ENCODE data around the gene GSX1. TPM values are rescaled to one million over a fixed set of nuclear protein-coding genes. Genes with fewer than 3 reads are reported as not detected.

The GSX1 gene
- total and polyA plus RNA-seq, 9 of the 15 experiments (the other 6 are each of a cell fraction or from before 2014, with no cell fraction given), result not detected

- TF ChIP-seq PRDM10 (IDR thresholded peaks at IDR 0.05; ENCODE audit: partially characterized antibody) (no peak), NKRF (IDR thresholded peaks at IDR 0.05; ENCODE audit: borderline replicate concordance) (no peak), RB1 (IDR thresholded peaks at IDR 0.05; ENCODE audit: low read depth) (no peak), ZFP1 (CRISPR knock-in tag; IDR thresholded peaks at IDR 0.05) (no peak), RBM39 (optimal IDR thresholded peaks at IDR 0.05; ENCODE audit: low read depth, low read length) (no peak), SP2 (IDR thresholded peaks at IDR 0.05; ENCODE audit: extremely low read depth, low read depth, low read length, poor library complexity, severe bottlenecking) (no peak), PHTF2 (CRISPR knock-in tag; IDR thresholded peaks at IDR 0.05) (no peak), HDAC1 (IDR thresholded peaks at IDR 0.05) (no peak)
Observed at GRCh38 chr13:27791901-27792392, 336 bp upstream of the GSX1 start (continued).

Data from K562 (cell line).